RWPE2 (cell line): ENCODE measurements around the gene TUBA4A.

ENCODE experiments used
- ATAC-seq: fragments of 200-7000 bp; cut with Tn5 transposase; 3 replicates; pipeline ENCODE4 v1.9.1; 2021; ENCODE audit warnings: low read depth
- DNase-seq: peaks from one replicate; pipeline ENCODE4 v3.0.0-alpha.2; 2020; ENCODE audit warnings: low spot score
- H3K27ac ChIP-seq: fragments of 450-650 bp; 2 replicates; pipeline ENCODE4 v1.5.1; 2017; ENCODE audit warnings: mild to moderate bottlenecking; ENCODE audit not compliant: poor library complexity, severe bottlenecking
- H3K27me3 ChIP-seq: fragments of 250-450 bp; sonication (Bioruptor Pico); 2 replicates; pipeline ENCODE4 v1.5.1; 2021; ENCODE audit warnings: mild to moderate bottlenecking, moderate library complexity; ENCODE audit not compliant: insufficient read depth, poor library complexity, severe bottlenecking
- H3K36me3 ChIP-seq: fragments of 250-450 bp; sonication (Bioruptor Pico); 2 replicates; pipeline ENCODE4 v1.5.1; 2020; ENCODE audit warnings: low read depth, mild to moderate bottlenecking, moderate library complexity
- H3K4me1 ChIP-seq: fragments of 250-450 bp; sonication (Bioruptor Pico); 2 replicates; pipeline ENCODE4 v1.5.1; 2021; ENCODE audit warnings: mild to moderate bottlenecking, moderate library complexity; ENCODE audit not compliant: insufficient read depth, poor library complexity, severe bottlenecking
- H3K4me3 ChIP-seq: fragments of 250-450 bp; sonication (Bioruptor Pico); 2 replicates; pipeline ENCODE4 v1.5.1; 2021; ENCODE audit warnings: mild to moderate bottlenecking, moderate library complexity; ENCODE audit not compliant: severe bottlenecking
- H3K9me3 ChIP-seq: fragments of 250-450 bp; sonication (Bioruptor Pico); 2 replicates; pipeline ENCODE4 v1.5.1; 2021; ENCODE audit warnings: mild to moderate bottlenecking, moderate library complexity; ENCODE audit not compliant: severe bottlenecking
- CTCF ChIP-seq: fragments of 450-650 bp; IDR thresholded peaks from one replicate; pipeline ENCODE4 v1.5.1; 2017; ENCODE audit warnings: mild to moderate bottlenecking, moderate library complexity; ENCODE audit not compliant: poor library complexity, severe bottlenecking

TUBA4A gene

DNA sequence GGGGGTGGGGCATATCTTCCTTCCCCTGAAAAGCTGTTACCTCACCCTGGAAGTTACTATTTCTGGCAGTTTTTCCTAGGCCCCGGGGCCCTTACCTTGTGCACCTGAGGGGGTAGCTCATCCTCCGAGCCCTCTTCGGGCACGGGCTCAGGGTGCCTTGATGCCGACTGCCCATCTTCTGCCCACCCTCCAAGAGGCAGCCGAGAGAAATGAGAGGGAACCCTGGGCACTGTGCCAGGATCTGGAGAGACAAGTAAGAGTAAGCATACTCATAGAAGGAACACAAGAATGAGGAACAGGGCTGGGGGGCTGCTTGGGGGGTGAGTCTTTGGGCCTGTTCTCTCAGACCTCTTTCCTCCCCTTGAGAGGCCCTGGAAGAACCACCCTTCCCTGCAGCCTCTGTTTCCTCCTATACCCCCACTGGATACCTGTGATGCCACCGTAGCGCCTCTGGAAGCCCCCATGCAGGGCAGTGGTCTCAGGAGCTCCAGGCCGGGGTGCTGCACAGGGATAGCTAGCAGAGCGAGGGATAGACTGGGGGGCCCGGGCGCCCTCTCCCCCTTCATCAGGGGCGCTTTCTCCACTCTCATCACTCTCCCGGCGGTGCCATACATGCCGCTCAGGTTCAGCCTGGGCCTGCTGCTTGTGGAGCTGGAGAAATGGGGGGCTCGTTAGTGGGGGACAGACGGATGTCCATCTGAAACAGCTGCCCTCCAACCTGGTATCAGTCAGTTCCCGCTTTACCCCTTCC is 32.9 kb downstream of the TUBA4A start:
- Histone ChIP-seq H3K4me3 (no peak overlapping the region), H3K9me3 (no peaks in the 10 kb centered on the region), H3K27me3 (no peaks in the 10 kb centered on the region), H3K27ac (no peak overlapping the region), H3K4me1 (peaks cover 4% of the 10 kb centered on the region), H3K36me3 (peaks cover 42% of the 10 kb centered on the region)
- ATAC-seq (no peak), DNase-seq (no peak)
- TF ChIP-seq CTCF = no peak

DNA sequence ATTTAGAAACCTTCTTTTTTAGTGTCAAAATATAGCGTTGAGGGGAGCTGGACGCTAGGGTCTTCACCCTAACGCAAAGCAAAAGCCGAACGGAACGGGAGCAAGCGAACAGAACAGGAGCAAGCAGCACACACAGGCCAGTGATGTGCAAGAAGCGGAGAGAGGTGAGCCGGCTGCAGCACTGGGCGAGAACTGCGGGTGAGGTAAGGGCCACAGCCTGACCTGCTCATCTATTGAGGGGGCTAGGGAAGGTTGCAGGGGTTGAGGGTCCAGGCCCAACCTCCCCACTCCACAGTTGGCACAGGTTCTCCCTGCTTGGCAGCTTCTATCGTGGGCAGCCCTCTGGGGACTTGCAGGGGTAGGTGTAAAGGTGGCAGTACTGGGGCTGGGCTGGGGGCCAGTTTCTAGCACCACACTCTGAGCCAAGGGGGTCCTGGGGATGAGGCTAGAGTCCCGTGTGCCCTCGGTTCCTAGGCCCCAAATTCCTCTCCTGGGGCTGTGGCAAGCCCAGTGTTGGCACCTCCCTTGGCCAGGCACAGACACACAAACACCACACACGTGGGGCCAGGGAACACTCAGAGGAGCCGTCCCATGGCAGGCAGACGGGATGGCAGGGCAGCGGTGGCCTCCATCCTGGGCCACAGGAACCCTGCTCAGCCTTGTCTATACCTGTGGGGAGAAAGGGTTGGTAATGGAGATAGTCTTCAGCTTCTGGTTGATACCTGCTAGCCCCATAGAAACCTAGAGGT is 33.8 kb downstream of the TUBA4A start:
- no peak for ATAC-seq
- Histone ChIP-seq H3K27me3 (no peaks in the 10 kb centered on the region), H3K36me3 (peaks cover 45% of the 10 kb centered on the region), H3K4me3 (no peak overlapping the region), H3K9me3 (no peaks in the 10 kb centered on the region), H3K4me1 (peaks cover 4% of the 10 kb centered on the region), H3K27ac (peak overlapping the region; percentile 91)
- no peak for DNase-seq
- no peak for TF ChIP-seq CTCF

GRCh38 chr2:219218732-219219701 is 34.7 kb downstream of the TUBA4A start, which contains the start of gene ABCB6:
Gene ABCB6, minus strand, starts transcription at chr2:219218958. Its CDS starts 285 bp downstream, at chr2:219218673.
- Histone ChIP-seq H3K36me3 (peaks cover 45% of the 10 kb centered on the region), H3K27ac (peak within 1 kb of the TSS; percentile 91), H3K9me3 (no peaks in the 10 kb centered on the region), H3K27me3 (no peaks in the 10 kb centered on the region), H3K4me1 (peaks cover 4% of the 10 kb centered on the region), H3K4me3 (peak within 1 kb of the TSS; percentile 43)
- ATAC-seq = peak; percentile 66
- TF ChIP-seq CTCF = no peak
- peak; percentile 95 for DNase-seq

DNA sequence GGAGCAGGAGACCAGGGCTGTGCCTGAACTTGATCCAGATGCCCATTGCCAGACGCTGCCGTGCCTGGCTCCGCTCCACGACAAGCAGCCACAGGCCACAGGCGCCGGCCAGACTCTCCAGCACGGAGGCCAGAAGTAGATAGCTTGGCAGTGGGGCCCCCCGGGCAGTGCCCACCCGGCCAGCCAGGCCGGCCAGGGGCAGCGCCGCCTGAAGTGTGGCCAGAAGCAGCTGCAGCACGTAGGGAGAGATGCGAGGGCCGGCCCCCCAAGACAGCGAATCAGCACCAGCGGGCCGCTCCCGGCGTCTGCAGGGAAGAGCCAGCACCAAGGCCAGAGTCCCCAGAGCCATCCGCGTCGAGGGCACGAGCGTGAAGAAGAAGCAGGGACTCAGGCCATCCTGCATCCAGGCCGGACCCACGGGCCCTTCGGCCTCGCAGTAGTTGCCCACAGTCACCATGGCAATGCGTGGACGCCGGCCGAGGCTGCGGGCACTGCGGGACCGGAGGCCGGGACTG is 35.4 kb downstream of the TUBA4A start:
- Histone ChIP-seq H3K27ac (peak overlapping the region; percentile 91), H3K4me1 (peaks cover 4% of the 10 kb centered on the region), H3K27me3 (no peaks in the 10 kb centered on the region), H3K9me3 (no peaks in the 10 kb centered on the region), H3K36me3 (peaks cover 45% of the 10 kb centered on the region), H3K4me3 (peak overlapping the region; percentile 43)
- TF ChIP-seq CTCF = no peak
- no peak for DNase-seq
- peak; percentile 72 for ATAC-seq
